GM12892 (cell line): ENCODE results near the gene H6PD.

Source experiments
- DNase-seq: peaks from one replicate; pipeline ENCODE4 v3.0.0; 2011; ENCODE audit not compliant: insufficient read length
- FAIRE-seq: peaks from 2 replicates; lab custom pipeline; 2011; peaks lifted over from hg19 to GRCh38; lab: Jason Lieb, UNC
- POLR2A ChIP-seq: IDR thresholded peaks from 2 replicates; pipeline ENCODE4 v1.6.1; 2011; ENCODE audit warnings: low read depth, low read length, control low read depth
- POLR2AphosphoS5 ChIP-seq: IDR thresholded peaks from 2 replicates; pipeline ENCODE4 v1.6.1; 2011; ENCODE audit warnings: low read depth, low read length, control low read depth
- TAF1 ChIP-seq: IDR thresholded peaks from 2 replicates; pipeline ENCODE4 v1.6.1; 2011; ENCODE audit warnings: low read depth, mild to moderate bottlenecking, control low read depth, low read length, borderline replicate concordance

The H6PD gene

GRCh38 chr1:9313576-9313975 is 79.0 kb downstream of the H6PD start:
- no peak for FAIRE-seq
- DNase-seq: no peak
- TF ChIP-seq POLR2A: no peak
- TF ChIP-seq TAF1: no peak
- no peak for TF ChIP-seq POLR2AphosphoS5

- DNase-seq (no peak), FAIRE-seq (no peak)
- TF ChIP-seq POLR2AphosphoS5: no peak
- no peak for TF ChIP-seq TAF1
- no peak for TF ChIP-seq POLR2A
Measured at GRCh38 chr1:9314111-9314510, 79.5 kb downstream of the H6PD start.

- no peak for DNase-seq
- no peak for TF ChIP-seq POLR2AphosphoS5
- TF ChIP-seq POLR2A: no peak
- no peak for TF ChIP-seq TAF1
- no peak for FAIRE-seq
Measured at GRCh38 chr1:9314711-9315379, 80.3 kb downstream of the H6PD start.

GRCh38 chr1:9315411-9316079 is 81.0 kb downstream of the H6PD start:
- TF ChIP-seq TAF1 (no peak), POLR2AphosphoS5 (no peak), POLR2A (no peak)
- FAIRE-seq (peak; percentile 82), DNase-seq (no peak)

GRCh38 chr1:9316080-9316444 is 81.5 kb downstream of the H6PD start:
- TF ChIP-seq TAF1: no peak
- TF ChIP-seq POLR2A: no peak
- TF ChIP-seq POLR2AphosphoS5: no peak
- no peak for FAIRE-seq
- DNase-seq: no peak

GRCh38 chr1:9316512-9316911 is 81.9 kb downstream of the H6PD start:
- TF ChIP-seq POLR2A: no peak
- no peak for TF ChIP-seq POLR2AphosphoS5
- TF ChIP-seq TAF1: no peak
- DNase-seq (no peak), FAIRE-seq (no peak)

- DNase-seq (no peak), FAIRE-seq (peak; percentile 5)
- TF ChIP-seq TAF1 (no peak), POLR2A (no peak), POLR2AphosphoS5 (no peak)
Measured at GRCh38 chr1:9317072-9317471, 82.5 kb downstream of the H6PD start.

- DNase-seq: no peak
- TF ChIP-seq POLR2AphosphoS5 (no peak), TAF1 (no peak), POLR2A (no peak)
- FAIRE-seq: no peak
Measured at GRCh38 chr1:9317591-9318417, 83.2 kb downstream of the H6PD start.

GRCh38 chr1:9319208-9319788 is 84.7 kb downstream of the H6PD start:
- FAIRE-seq: no peak
- TF ChIP-seq TAF1 (no peak), POLR2A (no peak), POLR2AphosphoS5 (no peak)

GRCh38 chr1:9319789-9320519 is 85.4 kb downstream of the H6PD start:
- TF ChIP-seq TAF1 (no peak), POLR2AphosphoS5 (no peak), POLR2A (no peak)
- no peak for DNase-seq
- FAIRE-seq: no peak

More at GRCh38 chr1:9319208-9319788, 84.7 kb downstream of the H6PD start:
- DNase-seq: no peak
